ENCODE measurements around the gene PLOD1. TPM values are rescaled to one million over a fixed set of nuclear protein-coding genes. Genes with fewer than 3 reads are reported as not detected.
"Not testable (repeated sequence)": the region's sequence is repeated elsewhere in the genome, so short reads cannot be mapped to it uniquely, and the experiment has no call there.

PLOD1 gene
- total RNA-seq, 2 donors from 2014 or later: 18.1 to 36.1 TPM

GRCh38 chr1:11989669-11990068 lies 55.2 kb downstream of the PLOD1 start:
- ATAC-seq (replicated peaks): no peak
- H3K9me3 Mint-ChIP-seq: no peaks in the 10 kb centered on the region
- peaks cover 82% of the 10 kb centered on the region for H3K36me3 Mint-ChIP-seq (ENCODE audit: low read depth)
- no peak overlapping the region for H3K4me3 Mint-ChIP-seq
- H3K27me3 Mint-ChIP-seq: no peaks in the 10 kb centered on the region
- no peak overlapping the region for H3K27ac Mint-ChIP-seq
- H3K4me1 Mint-ChIP-seq: peaks cover 10% of the 10 kb centered on the region

GRCh38 chr1:11990303-11991032 lies 56.0 kb downstream of the PLOD1 start:
- Mint-ChIP-seq H3K27ac (peak overlapping the region; percentile 39), H3K27me3 (no peaks in the 10 kb centered on the region), H3K36me3 (ENCODE audit: low read depth) (peaks cover 82% of the 10 kb centered on the region), H3K4me3 (no peak overlapping the region), H3K9me3 (no peaks in the 10 kb centered on the region), H3K4me1 (peaks cover 10% of the 10 kb centered on the region)
- no peak for ATAC-seq (replicated peaks)

GRCh38 chr1:11991969-11992676 lies 57.6 kb downstream of the PLOD1 start:
- H3K36me3 Mint-ChIP-seq (ENCODE audit: low read depth): peaks cover 84% of the 10 kb centered on the region
- H3K4me3 Mint-ChIP-seq: no peak overlapping the region
- no peak overlapping the region for H3K27ac Mint-ChIP-seq
- H3K27me3 Mint-ChIP-seq: no peaks in the 10 kb centered on the region
- no peak for ATAC-seq (replicated peaks)
- no peaks in the 10 kb centered on the region for H3K9me3 Mint-ChIP-seq
- peaks cover 10% of the 10 kb centered on the region for H3K4me1 Mint-ChIP-seq

- Mint-ChIP-seq H3K36me3 (ENCODE audit: low read depth) (peaks cover 94% of the 10 kb centered on the region), H3K27me3 (no peaks in the 10 kb centered on the region), H3K4me1 (no peaks in the 10 kb centered on the region)
Measured at GRCh38 chr1:11997081-11997850, 62.7 kb downstream of the PLOD1 start.

GRCh38 chr1:11998636-11999035 lies 64.1 kb downstream of the PLOD1 start:
- H3K9me3 Mint-ChIP-seq: no peaks in the 10 kb centered on the region

More at GRCh38 chr1:11997081-11997850, 62.7 kb downstream of the PLOD1 start:
- Mint-ChIP-seq H3K4me3 (no peak overlapping the region), H3K9me3 (no peaks in the 10 kb centered on the region), H3K27ac (no peak overlapping the region)
- no peak for ATAC-seq (replicated peaks)

GRCh38 chr1:11999236-11999635 lies 64.7 kb downstream of the PLOD1 start:
- ATAC-seq (replicated peaks): no peak
- Mint-ChIP-seq H3K4me1 (no peaks in the 10 kb centered on the region), H3K27ac (no peak overlapping the region), H3K27me3 (no peaks in the 10 kb centered on the region), H3K4me3 (no peak overlapping the region), H3K9me3 (no peaks in the 10 kb centered on the region), H3K36me3 (ENCODE audit: low read depth) (peaks cover 96% of the 10 kb centered on the region)

More at GRCh38 chr1:11998636-11999035, 64.1 kb downstream of the PLOD1 start:
- H3K27ac Mint-ChIP-seq: no peak overlapping the region
- no peak for ATAC-seq (replicated peaks)
- H3K27me3 Mint-ChIP-seq: no peaks in the 10 kb centered on the region
- H3K4me3 Mint-ChIP-seq: no peak overlapping the region
- no peaks in the 10 kb centered on the region for H3K4me1 Mint-ChIP-seq
- H3K36me3 Mint-ChIP-seq (ENCODE audit: low read depth): peaks cover 96% of the 10 kb centered on the region

- ATAC-seq (replicated peaks): peak; percentile 55
- H3K36me3 Mint-ChIP-seq (ENCODE audit: low read depth): peaks cover 96% of the 10 kb centered on the region
Measured at GRCh38 chr1:12001249-12001917, 66.9 kb downstream of the PLOD1 start.

GRCh38 chr1:12001996-12002493 lies 67.5 kb downstream of the PLOD1 start:
- no peaks in the 10 kb centered on the region for H3K4me1 Mint-ChIP-seq
- no peaks in the 10 kb centered on the region for H3K9me3 Mint-ChIP-seq
- peaks cover 96% of the 10 kb centered on the region for H3K36me3 Mint-ChIP-seq (ENCODE audit: low read depth)
- no peak overlapping the region for H3K4me3 Mint-ChIP-seq
- ATAC-seq (replicated peaks): peak; percentile 15
- peak overlapping the region; percentile 32 for H3K27ac Mint-ChIP-seq
- no peaks in the 10 kb centered on the region for H3K27me3 Mint-ChIP-seq

More at GRCh38 chr1:12001249-12001917, 66.9 kb downstream of the PLOD1 start:
- no peak overlapping the region for H3K4me3 Mint-ChIP-seq
- H3K27ac Mint-ChIP-seq: peak overlapping the region; percentile 73
- H3K9me3 Mint-ChIP-seq: no peaks in the 10 kb centered on the region
- no peaks in the 10 kb centered on the region for H3K27me3 Mint-ChIP-seq
- no peaks in the 10 kb centered on the region for H3K4me1 Mint-ChIP-seq

GRCh38 chr1:12003762-12004161 lies 69.2 kb downstream of the PLOD1 start:
- Mint-ChIP-seq H3K27me3 (no peaks in the 10 kb centered on the region), H3K4me1 (no peaks in the 10 kb centered on the region), H3K4me3 (no peak overlapping the region), H3K27ac (peak overlapping the region; percentile 41), H3K36me3 (ENCODE audit: low read depth) (peaks cover 96% of the 10 kb centered on the region), H3K9me3 (no peaks in the 10 kb centered on the region)
- no peak for ATAC-seq (replicated peaks)

- Mint-ChIP-seq H3K27me3 (no peaks in the 10 kb centered on the region), H3K36me3 (ENCODE audit: low read depth) (peaks cover 96% of the 10 kb centered on the region), H3K27ac (no peak overlapping the region), H3K4me1 (no peaks in the 10 kb centered on the region), H3K4me3 (no peak overlapping the region), H3K9me3 (no peaks in the 10 kb centered on the region)
- ATAC-seq (replicated peaks): no peak
Measured at GRCh38 chr1:12005488-12006166, 71.1 kb downstream of the PLOD1 start.

GRCh38 chr1:12006167-12006921 lies 71.8 kb downstream of the PLOD1 start:
- H3K4me1 Mint-ChIP-seq: no peaks in the 10 kb centered on the region
- peaks cover 96% of the 10 kb centered on the region for H3K36me3 Mint-ChIP-seq (ENCODE audit: low read depth)
- no peaks in the 10 kb centered on the region for H3K9me3 Mint-ChIP-seq
- no peak for ATAC-seq (replicated peaks)
- no peaks in the 10 kb centered on the region for H3K27me3 Mint-ChIP-seq
- H3K27ac Mint-ChIP-seq: no peak overlapping the region
- H3K4me3 Mint-ChIP-seq: no peak overlapping the region

GRCh38 chr1:12007204-12007603 lies 72.7 kb downstream of the PLOD1 start:
- no peak for ATAC-seq (replicated peaks)
- peak overlapping the region; percentile 82 for H3K27ac Mint-ChIP-seq
- peaks cover 3% of the 10 kb centered on the region for H3K4me1 Mint-ChIP-seq
- H3K9me3 Mint-ChIP-seq: no peaks in the 10 kb centered on the region
- peaks cover 96% of the 10 kb centered on the region for H3K36me3 Mint-ChIP-seq (ENCODE audit: low read depth)
- no peak overlapping the region for H3K4me3 Mint-ChIP-seq
- H3K27me3 Mint-ChIP-seq: no peaks in the 10 kb centered on the region

GRCh38 chr1:12008355-12008754 lies 73.8 kb downstream of the PLOD1 start:
- peaks cover 96% of the 10 kb centered on the region for H3K36me3 Mint-ChIP-seq (ENCODE audit: low read depth)
- not testable (repeated sequence) for H3K27ac Mint-ChIP-seq; ATAC-seq (replicated peaks); H3K27me3 Mint-ChIP-seq; H3K9me3 Mint-ChIP-seq; H3K4me3 Mint-ChIP-seq
- H3K4me1 Mint-ChIP-seq: peaks cover 14% of the 10 kb centered on the region

Data from activated T-helper 17 cell treated with anti-CD3 and anti-CD28 coated beads, Interleukin-2, amount 50 U/mL, for 72 hours (primary cell).